ENCODE measurements around the gene WASF2. TPM values are rescaled to one million over a fixed set of nuclear protein-coding genes. Genes with fewer than 3 reads are reported as not detected.
A peak's percentile ranks its signal among the peaks of the same experiment; 100 is the strongest.

The WASF2 gene
- total RNA-seq, 1 donor from 2014 or later: 35.0 TPM

GRCh38 chr1:27427816-27428315, 62.1 kb downstream of the WASF2 start:
- H3K4me3 ChIP-seq: no peak overlapping the region

GRCh38 chr1:27427329-27427728, 62.6 kb downstream of the WASF2 start:
- no peak overlapping the region for H3K4me3 ChIP-seq
- H3K79me2 ChIP-seq (ENCODE audit: low read depth): peaks cover 32% of the 10 kb centered on the region
- peaks cover 7% of the 10 kb centered on the region for H3K36me3 Mint-ChIP-seq
- no peaks in the 10 kb centered on the region for H3K36me3 ChIP-seq
- H3K4me1 Mint-ChIP-seq: peaks cover 60% of the 10 kb centered on the region
- no peaks in the 10 kb centered on the region for H3K27me3 ChIP-seq
- peaks cover 14% of the 10 kb centered on the region for H3K4me1 ChIP-seq
- H3K27ac ChIP-seq: no peak overlapping the region
- peak overlapping the region; percentile 78 for H3K27ac Mint-ChIP-seq
- peaks cover 39% of the 10 kb centered on the region for H4K20me1 ChIP-seq (ENCODE audit: low read depth)
- no peaks in the 10 kb centered on the region for H3K9me3 ChIP-seq (ENCODE audit: low read depth)
- H3K4me3 Mint-ChIP-seq: no peak overlapping the region
- H2AFZ ChIP-seq (replicated peaks): no peak overlapping the region
- no peak overlapping the region for H3K4me2 ChIP-seq
- H3K9me3 Mint-ChIP-seq: no peaks in the 10 kb centered on the region
- peaks cover 35% of the 10 kb centered on the region for H3F3A ChIP-seq (ENCODE audit: low read depth)
- TF ChIP-seq EZH2phosphoT487 (IDR thresholded peaks at IDR 0.05) (no peak), EZH2 (IDR thresholded peaks at IDR 0.05) (no peak)
- no peak for DNase-seq (ENCODE audit: low spot score)
- no peak overlapping the region for H3K9ac ChIP-seq
- H3K27me3 Mint-ChIP-seq (ENCODE audit: insufficient read depth, low read depth): peaks cover 3% of the 10 kb centered on the region

More at GRCh38 chr1:27427816-27428315, 62.1 kb downstream of the WASF2 start:
- Histone ChIP-seq H3K27me3 (no peaks in the 10 kb centered on the region), H3K36me3 (no peaks in the 10 kb centered on the region), H3K4me1 (peaks cover 14% of the 10 kb centered on the region), H2AFZ (replicated peaks) (no peak overlapping the region), H4K20me1 (ENCODE audit: low read depth) (peaks cover 39% of the 10 kb centered on the region), H3K4me2 (no peak overlapping the region), H3K79me2 (ENCODE audit: low read depth) (peaks cover 35% of the 10 kb centered on the region), H3K9ac (no peak overlapping the region), H3F3A (ENCODE audit: low read depth) (peaks cover 35% of the 10 kb centered on the region), H3K9me3 (ENCODE audit: low read depth) (no peaks in the 10 kb centered on the region), H3K27ac (no peak overlapping the region)
- H3K36me3 Mint-ChIP-seq: peaks cover 7% of the 10 kb centered on the region
- no peak overlapping the region for H3K4me3 Mint-ChIP-seq
- peak overlapping the region; percentile 78 for H3K27ac Mint-ChIP-seq
- no peak for DNase-seq (ENCODE audit: low spot score)
- H3K4me1 Mint-ChIP-seq: peaks cover 58% of the 10 kb centered on the region
- peaks cover 3% of the 10 kb centered on the region for H3K27me3 Mint-ChIP-seq (ENCODE audit: insufficient read depth, low read depth)
- TF ChIP-seq CTCF (IDR thresholded peaks at IDR 0.05): no peak
- no peak for TF ChIP-seq EZH2phosphoT487 (IDR thresholded peaks at IDR 0.05)
- no peak for TF ChIP-seq EZH2 (IDR thresholded peaks at IDR 0.05)
- H3K9me3 Mint-ChIP-seq: no peaks in the 10 kb centered on the region

- H4K20me1 ChIP-seq (ENCODE audit: low read depth): peaks cover 12% of the 10 kb centered on the region
- no peaks in the 10 kb centered on the region for H3K27me3 ChIP-seq
- H3K27ac ChIP-seq: no peak overlapping the region
- peaks cover 28% of the 10 kb centered on the region for H3F3A ChIP-seq (ENCODE audit: low read depth)
- no peak for DNase-seq (ENCODE audit: low spot score)
- peaks cover 10% of the 10 kb centered on the region for H3K4me1 ChIP-seq
- H3K9me3 Mint-ChIP-seq: no peaks in the 10 kb centered on the region
- peaks cover 15% of the 10 kb centered on the region for H3K79me2 ChIP-seq (ENCODE audit: low read depth)
- H3K27me3 Mint-ChIP-seq (ENCODE audit: insufficient read depth, low read depth): peaks cover 6% of the 10 kb centered on the region
- H3K4me1 Mint-ChIP-seq: peaks cover 42% of the 10 kb centered on the region
- no peaks in the 10 kb centered on the region for H3K9me3 ChIP-seq (ENCODE audit: low read depth)
- no peak overlapping the region for H3K4me3 Mint-ChIP-seq
- no peak overlapping the region for H3K4me3 ChIP-seq
- no peak for TF ChIP-seq EZH2phosphoT487 (IDR thresholded peaks at IDR 0.05)
- no peak for TF ChIP-seq CTCF (IDR thresholded peaks at IDR 0.05)
- no peak for TF ChIP-seq EZH2 (IDR thresholded peaks at IDR 0.05)
- H3K27ac Mint-ChIP-seq: peak overlapping the region; percentile 46
- H2AFZ ChIP-seq (replicated peaks): no peak overlapping the region
- H3K4me2 ChIP-seq: no peak overlapping the region
- H3K36me3 Mint-ChIP-seq: peaks cover 9% of the 10 kb centered on the region
- no peak overlapping the region for H3K9ac ChIP-seq
- no peaks in the 10 kb centered on the region for H3K36me3 ChIP-seq
These were observed 66.3 kb downstream of the WASF2 start for GRCh38 chr1:27423709-27424108.

All from neural progenitor cell (in vitro differentiated cells).